Measurements from ENCODE around the gene OR2C3.
"Not testable (repeated sequence)": the region's sequence is repeated elsewhere in the genome, so short reads cannot be mapped to it uniquely, and the experiment has no call there.

Gene OR2C3

DNA sequence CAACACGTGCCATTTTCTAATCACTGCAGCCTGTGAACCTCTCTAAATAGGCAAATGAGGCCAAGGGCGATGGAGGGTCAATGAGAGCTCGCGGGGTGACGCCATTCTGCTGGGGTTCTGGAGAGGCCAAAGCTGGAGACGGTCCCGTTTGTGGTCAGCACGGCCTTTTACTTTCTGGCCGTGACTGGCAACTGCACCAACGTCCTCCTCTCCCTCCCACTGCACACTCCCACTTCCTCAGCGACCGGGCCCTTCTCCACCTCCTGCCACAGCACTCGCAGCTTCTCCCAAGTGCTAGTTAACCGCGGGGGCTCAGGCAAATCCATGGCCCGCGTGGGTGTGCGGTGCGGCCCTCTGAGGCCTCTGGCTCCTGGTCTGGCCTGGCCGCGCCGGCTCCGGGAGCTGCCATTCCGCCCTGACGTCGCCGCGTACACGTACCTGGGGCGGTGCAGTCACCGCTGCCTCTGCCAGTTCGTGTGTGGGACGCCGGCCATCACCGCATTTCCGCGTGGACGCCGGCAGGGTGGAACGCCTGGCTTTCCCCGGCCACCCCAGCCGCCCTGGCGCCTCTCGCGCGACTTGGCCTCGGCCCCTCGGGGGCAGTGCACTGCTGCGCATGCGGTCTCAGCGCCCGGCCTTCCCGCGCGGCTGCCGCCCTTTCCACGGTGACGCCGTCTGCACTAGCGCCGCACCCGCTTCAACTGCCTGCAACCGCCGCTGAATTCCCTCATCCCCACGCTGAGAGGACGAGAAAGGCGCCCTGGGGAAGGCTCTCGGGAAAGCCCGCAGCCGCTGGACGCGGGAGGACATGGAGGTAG, 18.2 kb downstream of the OR2C3 start:
- no peak for DNase-seq

- no peak for DNase-seq
Measured at GRCh38 chr1:247506831-247507230, 29.4 kb downstream of the OR2C3 start.

DNA sequence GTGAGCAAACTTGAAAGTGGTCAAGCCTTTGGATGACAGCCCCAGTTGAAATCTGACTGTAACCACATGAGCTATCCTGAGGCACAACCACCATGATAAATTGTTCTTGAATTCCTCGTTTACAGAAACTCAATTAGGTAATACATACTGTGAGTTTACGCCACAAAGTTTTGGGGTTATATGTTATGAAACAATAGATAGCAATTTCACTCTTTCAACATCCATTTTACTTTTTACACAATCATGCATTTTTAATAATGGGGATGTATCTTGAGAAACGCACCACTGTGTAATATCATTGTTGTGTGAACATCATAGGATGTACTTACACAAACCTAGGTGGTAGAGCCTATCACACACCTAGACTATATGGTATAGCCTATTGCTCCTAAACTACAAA, 35.4 kb downstream of the OR2C3 start:
- no peak for DNase-seq

DNA sequence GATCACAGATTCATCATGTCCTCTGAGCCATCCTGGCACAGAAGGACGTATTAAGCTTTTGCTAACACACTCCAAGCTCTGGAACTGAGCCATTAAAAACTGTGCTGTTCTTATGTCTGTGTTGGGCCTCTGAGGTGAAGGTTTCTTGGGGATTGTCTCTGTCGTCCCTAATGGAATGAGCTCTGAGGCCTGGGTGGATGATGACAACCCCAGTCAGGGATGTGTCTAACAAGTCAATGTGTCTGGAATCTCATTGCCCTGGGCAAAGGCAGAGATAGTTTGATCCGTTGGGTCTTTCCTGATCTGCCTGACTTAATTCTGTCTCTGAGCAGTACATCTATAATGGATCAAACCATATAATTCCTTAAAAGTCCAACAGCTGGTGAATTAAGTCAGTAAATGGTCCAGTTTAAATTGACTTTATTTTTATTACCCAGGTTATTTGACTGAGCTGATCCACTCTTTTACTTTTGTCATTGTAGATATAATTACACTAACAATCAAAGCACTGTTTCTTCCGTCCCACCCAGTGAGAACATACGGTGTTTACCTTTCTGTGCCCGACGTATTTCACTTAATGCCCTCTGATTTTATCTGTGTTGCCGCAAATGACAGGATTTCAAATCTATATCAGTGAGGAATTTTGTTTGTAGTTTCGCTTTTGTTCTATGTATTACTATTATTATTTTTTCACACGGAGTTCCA, 39.5 kb downstream of the OR2C3 start:
- no peak for DNase-seq

- no peak for DNase-seq
Measured at GRCh38 chr1:247494767-247495166, 41.5 kb downstream of the OR2C3 start.

DNA sequence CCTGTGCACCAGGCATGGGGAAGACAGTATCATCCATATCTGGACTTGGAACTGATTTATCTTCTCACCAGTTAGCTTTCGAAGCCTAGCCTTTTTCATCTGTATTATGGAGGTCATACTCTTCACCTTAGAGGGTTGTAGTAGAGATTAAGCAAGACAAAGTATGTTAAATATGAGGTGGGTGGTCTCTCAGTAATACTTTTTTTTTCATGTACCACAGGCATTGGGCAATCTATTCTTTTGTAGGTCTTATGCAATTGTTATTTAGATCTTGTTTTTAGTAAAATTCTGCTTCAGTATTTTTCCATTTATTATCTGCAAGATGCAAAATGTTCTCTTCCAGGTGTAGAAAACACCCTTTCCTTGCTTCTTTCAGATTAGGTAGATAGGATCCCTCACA, 43.1 kb downstream of the OR2C3 start:
- DNase-seq: no peak

- no peak for DNase-seq
Measured at GRCh38 chr1:247491328-247491727, 44.9 kb downstream of the OR2C3 start.

GRCh38 chr1:247487057-247487456, 49.2 kb downstream of the OR2C3 start:
- DNase-seq: no peak

- no peak for DNase-seq
Measured at GRCh38 chr1:247482747-247483146, 53.5 kb downstream of the OR2C3 start.

- not testable (repeated sequence) for DNase-seq
Measured at GRCh38 chr1:247476328-247477058, 59.7 kb downstream of the OR2C3 start.

- DNase-seq: no peak
Measured at GRCh38 chr1:247475793-247476192, 60.4 kb downstream of the OR2C3 start.

Measured in fibroblast of skin of right biceps (primary cell).